Measurements from ENCODE around the gene PIP5KL1. TPM values are rescaled to one million over a fixed set of nuclear protein-coding genes. Genes with fewer than 3 reads are reported as not detected.

Gene PIP5KL1
- total and polyA plus RNA-seq, 8 donors, result 0.50 to 98.0 (median 3.3) TPM; not detected in 1

- intact Hi-C loops (cut with DNase I; ENCODE audit: low total_unique reads), result no loop called here
- DNase-seq, result peak; percentile 68 to 84
- H3K27me3 ChIP-seq, result no peaks in the 10 kb centered on the region
- H3K4me3 ChIP-seq, result peak overlapping the region in 1 of 4 donors; percentile 11
- TF ChIP-seq POLR2AphosphoS5 (IDR thresholded peaks at IDR 0.05) (peak; percentile 12 to 81 (median 32)), POLR2A (IDR thresholded peaks at IDR 0.05) (no peak)
- WGBS, 5 donors, result 44 to 52% (median 48%) methylated on average over 10 of the region's 10 CpGs
- H3K4me1 ChIP-seq, result peaks cover 97 to 100% (median 99%) of the 10 kb centered on the region in 4 donors
- peak overlapping the region; percentile 64 to 99 (median 94) for H3K27ac ChIP-seq
- H3K36me3 ChIP-seq, result no peaks in the 10 kb centered on the region
- no peaks in the 10 kb centered on the region for H3K9me3 ChIP-seq
These were observed 38.3 kb upstream of the PIP5KL1 start for GRCh38 chr9:127968700-127969383.

GRCh38 chr9:127968042-127968441, 37.5 kb upstream of the PIP5KL1 start:
- H3K4me3 ChIP-seq, result no peak overlapping the region
- TF ChIP-seq POLR2AphosphoS5 (IDR thresholded peaks at IDR 0.05) (peak in 2 of 3 donors; percentile 32 to 71), EP300 (IDR thresholded peaks at IDR 0.05) (no peak)
- no peaks in the 10 kb centered on the region for H3K36me3 ChIP-seq
- intact Hi-C loops (cut with DNase I; ENCODE audit: low total_unique reads), result no loop called here
- H3K4me1 ChIP-seq, result peaks cover 97 to 100% (median 99%) of the 10 kb centered on the region in 4 donors
- H3K27me3 ChIP-seq, result no peaks in the 10 kb centered on the region
- 52 to 71% (median 61%) methylated on average over 3 of the region's 3 CpGs for WGBS, 5 donors
- H3K27ac ChIP-seq, result peak overlapping the region; percentile 64 to 99 (median 94)
- DNase-seq, result peak; percentile 62 to 75
- H3K9me3 ChIP-seq, result no peaks in the 10 kb centered on the region

- 58 to 72% (median 61%) methylated on average over 7 to 9 of the region's 9 CpGs for WGBS, 5 donors
- Histone ChIP-seq H3K27me3 (no peaks in the 10 kb centered on the region), H3K4me3 (no peak overlapping the region), H3K36me3 (no peaks in the 10 kb centered on the region), H3K4me1 (peaks cover 97 to 100% (median 99%) of the 10 kb centered on the region in 4 donors), H3K27ac (peak overlapping the region; percentile 83 to 99 (median 94)), H3K9me3 (no peaks in the 10 kb centered on the region)
- peak in 1 of 2 donors; percentile 33 for DNase-seq
- TF ChIP-seq POLR2AphosphoS5 (IDR thresholded peaks at IDR 0.05), result no peak
- TF ChIP-seq CTCF (IDR thresholded peaks at IDR 0.05), result no peak
- no peak for TF ChIP-seq EP300 (IDR thresholded peaks at IDR 0.05)
- TF ChIP-seq POLR2A (IDR thresholded peaks at IDR 0.05), result no peak
- intact Hi-C loops (cut with DNase I; ENCODE audit: low total_unique reads), result no loop called here
These were observed 36.7 kb upstream of the PIP5KL1 start for GRCh38 chr9:127967151-127967809.

- WGBS, 5 donors, result 38 to 63% (median 46%) methylated on average over 8 of the region's 8 CpGs
- H3K27ac ChIP-seq, result peak overlapping the region; percentile 83 to 99 (median 94)
- intact Hi-C loops (cut with DNase I; ENCODE audit: low total_unique reads), result no loop called here
These were observed 36.0 kb upstream of the PIP5KL1 start for GRCh38 chr9:127966416-127967150.

More at GRCh38 chr9:127966416-127967150, 36.0 kb upstream of the PIP5KL1 start:
- peak; percentile 53 to 72 for DNase-seq
- H3K4me1 ChIP-seq, result peaks cover 92 to 100% (median 98%) of the 10 kb centered on the region in 4 donors
- peaks cover 0 to 5% (median 0%) of the 10 kb centered on the region in 4 donors for H3K36me3 ChIP-seq
- no peak overlapping the region for H3K4me3 ChIP-seq
- H3K27me3 ChIP-seq, result no peaks in the 10 kb centered on the region
- H3K9me3 ChIP-seq, result no peaks in the 10 kb centered on the region
- TF ChIP-seq EP300 (IDR thresholded peaks at IDR 0.05) (no peak), POLR2A (IDR thresholded peaks at IDR 0.05) (no peak), CTCF (IDR thresholded peaks at IDR 0.05) (no peak), POLR2AphosphoS5 (IDR thresholded peaks at IDR 0.05) (no peak)
